Activated CD4-positive, alpha-beta T cell treated with anti-CD3 and anti-CD28 coated beads, Interleukin-2, amount 50 U/mL, for 16 hours (primary cell): ENCODE measurements around the gene PIN4.
"Not testable (repeated sequence)": the region's sequence is repeated elsewhere in the genome, so short reads cannot be mapped to it uniquely, and the experiment has no call there.

ENCODE experiments used
- DNase-seq: peaks from one replicate; pipeline ENCODE4 v3.0.0-alpha.2; 2020

Gene PIN4

DNA sequence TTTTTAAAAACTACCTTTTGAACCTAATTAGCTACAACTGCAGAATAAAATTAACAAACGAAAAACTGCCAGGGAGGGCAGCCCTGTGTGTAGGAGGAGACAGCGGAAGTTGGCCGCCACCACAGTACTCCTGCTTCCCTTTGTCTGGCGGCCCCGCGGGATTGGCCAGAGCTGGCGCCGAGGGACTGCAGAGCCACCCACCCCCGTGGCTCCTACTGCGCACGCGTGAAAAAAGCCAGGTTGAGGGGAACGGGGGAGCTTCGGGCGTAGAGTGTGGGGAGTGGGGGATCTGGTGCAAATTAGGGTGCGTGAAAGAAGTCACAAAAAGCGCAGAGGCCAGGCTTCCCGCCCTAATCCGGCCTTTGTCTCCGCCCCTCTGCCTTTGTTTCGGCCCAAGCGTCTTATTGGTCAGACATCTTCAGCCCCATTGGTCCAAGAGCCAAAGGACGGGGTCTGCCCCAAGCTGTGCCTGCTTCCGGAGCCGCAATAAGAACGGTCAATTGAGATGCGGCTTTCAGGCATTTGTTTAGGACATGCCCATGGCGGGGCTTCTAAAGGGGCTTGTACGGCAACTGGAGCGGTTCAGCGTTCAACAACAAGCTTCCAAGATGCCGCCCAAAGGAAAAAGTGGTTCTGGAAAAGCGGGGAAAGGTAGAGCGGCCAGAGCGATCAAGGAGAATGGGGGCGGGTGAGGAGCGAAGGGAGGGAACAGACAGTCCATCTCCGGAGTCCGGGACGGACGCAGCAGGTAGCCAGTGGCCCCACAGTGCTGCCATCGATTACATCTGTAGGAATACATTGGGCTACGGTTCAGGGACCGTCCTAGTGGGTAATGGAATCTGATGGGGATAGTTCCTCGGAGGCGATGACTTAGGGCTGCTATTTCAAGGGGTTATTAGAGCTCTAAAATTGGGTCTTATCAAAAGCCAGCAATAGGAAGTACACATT, at the start of gene PIN4:
TSS of gene PIN4 (plus strand) at position 580 of the 948 bp plus-strand sequence. CDS start at position 609, 29 bp downstream.
- peak; percentile 95 for DNase-seq

DNA sequence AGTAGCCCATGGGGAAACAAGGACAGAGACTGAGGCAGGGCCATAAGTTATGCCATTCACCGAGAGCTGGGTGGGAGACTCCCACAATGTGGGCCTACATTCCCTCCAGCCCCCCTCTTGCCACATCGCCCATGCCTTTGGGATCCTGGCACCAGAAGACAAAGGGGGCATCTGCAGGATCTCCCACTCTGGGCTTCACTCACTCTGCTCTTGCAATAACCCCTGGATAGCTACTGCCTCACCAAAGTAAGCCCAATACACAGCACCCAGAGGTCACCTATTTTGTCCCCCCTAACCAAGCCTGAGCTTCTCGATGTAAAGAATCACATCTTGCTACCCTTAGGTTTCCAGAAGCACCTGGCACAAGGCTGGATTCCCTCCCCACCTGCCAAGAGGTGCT, 49.1 kb upstream of the PIN4 start:
- no peak for DNase-seq

DNA sequence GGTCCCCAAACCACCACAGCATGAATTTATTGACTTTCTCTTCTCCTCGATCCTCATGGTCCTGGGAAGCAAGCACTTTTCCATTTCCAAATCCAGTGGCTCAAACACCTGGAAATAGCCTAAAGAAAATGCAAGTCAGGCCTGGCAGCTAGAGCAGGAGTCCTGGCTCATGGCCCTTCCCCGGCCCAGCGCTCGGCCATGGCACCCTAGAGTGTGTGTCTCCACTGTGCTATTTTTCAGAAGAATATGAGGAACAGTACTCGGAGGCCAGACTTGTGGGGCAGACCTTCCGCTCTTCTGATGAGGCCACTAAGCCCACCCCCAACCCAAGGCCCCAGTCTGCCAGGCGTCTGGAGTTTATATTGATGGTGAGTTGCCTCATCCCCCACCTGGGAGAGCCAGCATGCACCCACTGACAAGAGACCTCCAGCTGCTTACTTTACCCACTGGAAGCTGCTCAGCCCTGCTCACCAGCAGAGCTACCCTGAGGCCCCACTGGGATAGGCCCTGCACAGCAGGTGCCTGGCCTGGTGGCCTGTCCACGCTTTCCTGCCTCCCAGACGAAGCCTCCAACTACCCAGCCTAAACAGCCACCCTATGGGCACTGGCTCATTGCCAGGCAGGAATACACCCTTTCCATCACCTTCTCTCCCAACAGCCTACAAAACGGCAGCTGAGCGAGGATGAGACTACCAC, 47.6 kb upstream of the PIN4 start:
- no peak for DNase-seq

DNA sequence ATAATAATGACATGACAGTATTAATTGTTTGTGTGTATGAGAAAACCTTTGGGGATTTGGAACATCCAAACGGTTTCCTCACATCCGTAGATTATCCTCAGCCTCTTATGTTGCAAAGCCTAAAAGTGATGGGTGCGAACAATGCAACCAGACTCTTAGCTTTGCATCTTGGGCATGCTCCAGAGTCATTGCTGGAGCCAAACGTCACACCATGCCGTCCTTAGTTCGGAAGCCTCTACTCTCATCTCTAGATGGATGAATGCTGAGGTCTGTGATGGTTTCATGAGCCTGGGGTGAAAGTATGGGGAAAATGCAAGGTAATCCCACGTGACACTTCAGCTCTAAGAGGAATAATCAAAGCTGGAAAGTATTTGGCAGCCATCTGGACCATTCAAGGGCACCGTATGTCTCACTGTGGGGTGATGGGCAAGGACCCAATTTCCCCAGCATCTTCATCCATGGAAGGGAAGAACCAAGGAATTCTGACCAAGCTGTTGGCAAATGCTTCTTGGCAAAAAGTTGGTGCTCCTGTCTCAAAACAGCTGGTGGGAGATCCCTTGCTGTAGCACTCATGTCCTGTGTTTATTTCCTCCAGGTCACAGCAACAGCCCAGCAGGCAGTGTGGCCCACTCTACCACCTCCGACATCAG, 43.6 kb upstream of the PIN4 start:
- DNase-seq, result no peak

DNA sequence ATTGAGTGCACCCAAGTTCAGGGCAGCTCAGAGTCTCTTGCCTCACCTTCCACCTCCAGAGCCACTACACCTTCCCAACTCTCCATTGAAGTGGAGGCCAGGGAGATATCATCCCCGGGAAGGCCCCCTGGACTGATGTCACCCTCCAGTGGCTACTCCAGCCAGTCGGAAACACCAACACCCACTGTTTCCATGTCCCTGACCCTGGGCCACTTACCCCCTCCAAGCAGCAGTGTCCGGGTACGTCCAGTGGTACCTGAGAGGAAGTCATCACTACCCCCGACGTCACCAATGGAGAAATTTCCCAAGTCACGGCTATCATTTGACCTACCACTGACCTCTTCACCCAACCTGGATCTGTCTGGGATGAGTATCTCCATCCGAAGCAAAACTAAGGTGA, 42.0 kb upstream of the PIN4 start:
- DNase-seq, result no peak

DNA sequence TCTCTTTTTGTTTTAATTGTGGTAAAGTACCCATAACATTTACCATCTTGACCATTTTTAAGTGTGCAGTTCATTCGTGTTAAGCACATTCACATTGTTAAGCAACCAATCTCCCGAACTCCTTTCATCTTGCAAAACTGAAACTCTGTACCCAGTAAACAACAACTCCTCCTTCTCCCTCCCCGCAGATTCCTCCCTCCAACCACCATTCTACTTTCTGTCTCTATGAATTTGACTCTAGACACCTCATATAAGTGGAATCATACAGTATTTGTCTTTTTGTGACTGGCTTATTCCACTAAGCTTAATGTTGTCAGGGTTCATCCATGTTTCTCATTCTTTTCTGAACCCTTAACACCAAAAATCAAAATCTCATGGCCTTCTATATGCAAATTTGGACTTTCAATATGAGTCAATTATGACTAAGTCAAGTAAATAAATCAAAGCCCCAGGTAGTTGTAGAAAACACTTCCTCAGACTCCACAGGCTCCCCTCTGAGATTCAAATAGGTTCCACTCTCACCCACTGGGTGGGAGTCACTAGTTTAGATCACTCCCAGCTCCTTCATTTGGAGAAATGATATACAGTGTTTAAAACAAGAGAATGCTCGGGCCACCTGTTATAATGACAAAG, 40.1 kb upstream of the PIN4 start:
- peak; percentile 47 for DNase-seq

DNA sequence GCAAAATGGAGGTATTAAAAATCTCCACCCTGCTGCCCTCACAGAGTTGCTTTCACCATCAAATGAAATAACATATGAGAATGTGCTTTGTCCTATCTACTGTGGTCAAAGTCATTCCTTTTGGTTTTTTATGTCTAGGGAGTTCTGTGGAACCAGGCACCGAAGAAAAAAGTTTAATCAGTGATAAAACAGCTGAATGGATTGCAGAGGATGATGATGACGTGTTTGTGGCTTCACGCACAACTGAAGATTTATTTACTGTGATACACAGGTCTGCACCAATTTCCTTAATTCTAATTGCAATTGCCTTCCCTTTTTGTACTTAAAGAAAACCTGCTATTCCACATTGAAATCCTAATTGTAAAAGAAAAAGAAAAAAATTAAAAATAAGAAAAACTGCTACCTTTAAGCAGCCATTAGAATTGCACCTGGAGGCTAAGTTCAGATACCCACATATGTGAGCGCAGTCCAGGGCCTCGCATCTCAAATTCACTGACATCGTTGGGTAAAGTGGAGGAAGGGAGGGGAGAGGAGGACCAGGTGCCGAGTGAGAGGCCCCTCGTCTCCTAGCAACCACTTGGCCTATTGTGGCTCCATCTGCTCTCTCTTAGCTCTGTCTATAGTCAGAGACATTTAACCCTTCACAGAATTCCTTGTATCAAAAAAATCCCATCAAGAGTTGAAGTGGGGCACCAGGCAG, 39.3 kb upstream of the PIN4 start:
- no peak for DNase-seq

DNA sequence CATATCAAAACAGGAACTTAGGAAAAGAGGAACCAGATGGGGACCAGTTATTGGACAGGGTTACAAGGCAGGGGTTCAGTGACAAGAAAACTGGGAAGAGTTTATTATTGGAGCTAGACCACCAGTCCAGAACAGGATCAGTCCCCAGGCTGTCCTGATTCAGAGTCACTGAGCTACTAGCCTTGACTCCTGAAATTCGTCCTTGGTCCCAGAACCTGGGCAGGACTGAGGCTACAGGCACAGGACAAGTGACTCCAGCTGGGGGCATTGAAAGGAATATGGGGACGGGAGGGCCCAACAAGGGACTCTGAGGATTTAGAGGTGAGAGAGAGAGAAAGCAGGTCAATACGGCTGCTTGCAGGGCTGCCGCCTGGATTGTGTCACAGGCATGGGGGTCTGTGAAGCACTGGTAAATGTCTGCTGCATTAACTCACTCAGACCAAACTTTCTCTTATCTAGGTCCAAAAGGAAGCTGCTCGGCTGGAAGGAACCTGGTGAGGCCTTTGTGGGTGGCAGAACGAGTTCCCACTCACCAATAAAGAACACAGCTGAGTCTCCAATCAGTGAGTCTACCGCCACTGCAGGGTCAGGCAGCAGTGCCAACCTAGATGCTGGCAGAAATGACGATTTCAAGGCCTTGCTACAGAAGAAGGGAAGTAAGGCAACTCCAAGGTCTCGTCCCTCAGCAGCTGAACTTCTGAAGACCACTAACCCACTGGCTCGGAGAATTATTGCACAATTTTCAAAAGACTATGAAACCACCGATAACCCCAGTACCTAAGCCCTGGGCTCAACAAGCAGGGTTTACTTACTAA, 38.6 kb upstream of the PIN4 start:
- no peak for DNase-seq

DNA sequence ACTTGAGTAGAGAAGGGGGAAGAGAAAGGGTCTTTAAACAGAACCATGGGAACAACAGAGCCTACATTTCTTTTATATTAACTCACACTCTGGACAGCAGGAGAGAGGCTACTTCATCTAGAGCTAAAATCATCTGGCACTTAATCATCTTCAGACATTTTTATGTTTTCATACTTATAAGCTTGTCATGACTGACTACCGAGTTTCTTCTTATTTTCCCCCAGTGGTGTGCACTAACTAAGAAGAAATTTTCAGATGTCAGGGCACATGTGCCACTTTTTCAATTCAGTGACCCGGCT, 38.0 kb upstream of the PIN4 start:
- no peak for DNase-seq

DNA sequence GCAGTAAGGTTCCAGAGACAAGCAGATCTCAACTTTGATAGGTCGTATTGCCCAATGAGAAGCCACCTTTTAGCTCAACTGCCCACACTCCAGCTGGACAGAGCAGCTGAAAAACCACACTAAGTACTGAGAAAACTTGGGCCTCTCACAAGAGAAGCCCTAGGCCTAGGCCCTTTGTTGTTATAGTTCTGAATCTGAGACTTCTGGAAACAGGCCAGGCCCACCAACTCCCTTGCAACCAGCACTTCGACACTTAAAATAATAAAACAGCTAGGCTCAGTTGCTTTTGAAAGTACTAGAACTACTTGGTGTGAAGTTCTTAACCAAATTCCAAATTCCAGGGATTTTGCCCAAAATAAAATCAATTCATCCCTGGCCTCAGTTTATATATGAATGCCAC, 36.4 kb upstream of the PIN4 start:
- no peak for DNase-seq

DNA sequence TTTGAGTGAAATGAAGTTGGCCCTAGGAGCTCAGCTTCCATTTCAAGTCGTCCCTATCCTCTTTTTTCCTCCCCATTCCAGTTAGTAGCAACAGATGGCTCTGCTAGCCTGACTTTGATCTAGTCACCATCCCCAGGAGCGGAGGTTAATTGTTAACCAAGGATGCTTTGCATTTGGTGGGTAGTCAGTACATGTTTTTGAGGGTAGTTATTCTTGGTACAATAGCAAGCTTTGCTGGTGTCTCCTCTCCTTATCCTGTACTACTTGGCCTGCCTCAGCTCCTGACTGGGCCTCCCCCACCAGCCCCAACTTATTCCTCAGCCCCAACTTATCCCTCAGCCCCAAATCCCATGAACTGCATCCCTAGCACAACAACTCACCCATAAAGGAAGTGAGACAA, 35.0 kb upstream of the PIN4 start:
- no peak for DNase-seq

DNA sequence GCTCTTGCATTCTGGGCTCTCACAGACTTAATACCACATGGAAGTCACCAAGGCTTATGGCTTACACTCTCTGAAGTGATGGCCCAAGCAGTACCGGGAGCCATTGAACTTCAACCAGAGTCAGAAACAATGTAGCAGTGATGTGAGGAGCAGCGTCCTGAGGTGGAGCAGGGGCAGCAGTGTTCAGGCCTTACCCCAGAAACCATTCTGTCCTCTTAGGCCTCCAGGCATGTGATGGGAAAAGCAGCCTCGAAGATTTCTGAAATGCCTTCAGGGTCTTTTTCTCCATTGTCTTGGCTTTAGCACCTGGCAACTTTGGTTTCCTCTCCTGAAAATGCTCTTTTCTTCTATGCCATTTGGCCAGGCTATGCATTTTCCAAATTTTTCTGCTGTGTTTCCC, 22.8 kb upstream of the PIN4 start:
- DNase-seq, result no peak

DNA sequence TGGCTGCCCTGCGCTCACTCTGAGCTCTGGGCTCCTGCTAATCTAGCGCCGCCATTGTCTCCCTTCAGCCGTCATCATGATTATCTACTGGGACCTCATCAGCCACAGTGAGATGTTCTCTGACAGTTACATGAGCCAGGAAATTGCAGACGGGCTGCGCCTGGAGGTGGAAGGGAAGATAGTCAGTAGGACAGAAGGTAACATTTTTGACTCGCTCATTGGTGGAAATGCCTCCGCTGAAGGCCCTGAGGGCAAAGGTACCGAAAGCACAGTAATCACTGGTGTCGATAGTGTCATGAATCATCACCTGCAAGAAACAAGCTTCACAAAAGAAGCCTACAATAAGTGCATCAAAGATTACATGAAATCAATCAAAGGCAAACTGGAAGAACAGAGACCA, 21.8 kb upstream of the PIN4 start:
- DNase-seq, result no peak

DNA sequence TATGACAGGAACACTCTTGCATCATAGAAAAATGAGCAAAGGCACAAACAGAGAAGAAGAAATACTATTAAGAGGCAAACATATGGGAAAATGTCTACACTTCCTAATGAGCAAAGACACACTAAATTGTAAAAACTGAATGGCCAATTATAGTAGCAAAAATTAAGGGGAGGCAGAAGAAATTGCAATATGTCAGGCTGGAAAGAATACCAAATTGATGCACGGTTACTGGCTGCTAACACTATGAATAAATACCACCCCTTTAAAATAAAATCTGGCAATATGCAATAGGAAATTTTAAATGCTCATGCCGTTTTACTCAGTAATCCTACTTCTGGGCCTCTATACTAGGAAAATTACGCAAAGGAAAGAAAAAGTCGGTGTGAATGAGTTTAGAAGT, 16.0 kb upstream of the PIN4 start:
- no peak for DNase-seq

DNA sequence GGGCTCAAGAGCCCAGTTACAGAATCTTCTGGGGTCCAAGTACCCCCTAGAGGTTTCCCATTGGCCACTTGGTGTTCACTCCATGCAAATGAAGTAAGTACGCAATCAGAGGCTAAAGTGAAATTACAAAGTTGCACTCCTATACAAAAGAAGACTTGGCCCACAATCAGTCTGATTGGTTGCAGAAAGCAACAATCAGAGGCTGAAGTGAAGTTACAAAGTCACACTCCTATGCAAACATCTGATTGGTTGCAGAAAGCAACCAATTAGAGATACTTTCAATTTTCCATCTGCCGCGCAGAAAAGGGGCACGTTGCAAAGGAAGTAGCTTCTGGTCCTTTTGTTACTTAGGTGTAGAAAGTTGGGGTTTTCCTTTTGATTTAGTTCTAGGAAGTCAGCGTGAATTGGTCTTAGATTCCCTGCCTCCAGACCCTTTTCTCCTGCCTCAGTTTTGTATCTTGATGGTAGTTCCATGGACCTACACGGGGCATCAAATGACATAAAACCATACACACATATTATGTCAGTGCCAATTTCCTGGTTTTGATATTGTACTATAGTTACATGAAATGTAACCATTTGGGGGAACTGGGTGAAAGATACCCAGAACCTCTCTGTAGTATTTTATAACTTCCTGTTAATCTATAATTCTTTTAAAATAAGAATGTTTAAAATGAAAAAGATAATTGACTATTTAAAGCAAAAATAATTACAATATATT, 12.4 kb upstream of the PIN4 start:
- DNase-seq, result peak; percentile 60

DNA sequence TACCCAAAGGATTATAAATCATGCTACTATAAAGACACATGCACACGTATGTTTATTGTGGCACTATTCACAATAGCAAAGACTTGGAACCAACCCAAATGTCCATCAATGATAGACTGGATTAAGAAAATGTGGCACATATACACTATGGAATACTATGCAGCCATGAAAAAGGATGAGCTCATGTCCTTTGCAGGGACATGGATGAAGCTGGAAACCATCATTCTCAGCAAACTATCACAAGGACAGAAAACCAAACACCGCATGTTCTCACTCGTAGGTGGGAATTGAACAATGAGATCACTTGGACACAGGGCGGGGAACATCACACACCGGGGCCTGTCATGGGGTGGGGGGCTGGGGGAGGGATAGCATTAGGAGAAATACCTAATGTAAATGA, 5.3 kb upstream of the PIN4 start:
- DNase-seq, result not testable (repeated sequence)

DNA sequence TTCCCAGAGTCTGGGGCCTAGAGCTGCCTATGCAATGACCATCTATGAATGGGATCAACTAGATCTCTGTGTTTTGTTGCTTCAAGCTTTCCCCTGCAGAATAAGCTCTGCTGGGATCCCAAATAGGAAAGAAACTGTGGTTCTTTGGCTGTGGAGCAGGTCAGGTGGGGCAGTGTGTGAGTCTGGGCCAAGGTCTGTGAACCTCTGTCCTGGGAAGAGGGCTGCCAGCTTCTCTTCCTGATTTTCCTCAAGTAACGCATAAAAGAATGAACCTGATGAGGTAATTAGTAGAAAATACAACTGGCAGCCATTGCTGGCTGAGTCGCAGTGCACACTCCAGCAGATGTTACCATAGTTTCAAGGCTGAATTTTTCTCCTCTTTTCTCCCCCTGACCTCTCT, 4.6 kb upstream of the PIN4 start:
- no peak for DNase-seq

DNA sequence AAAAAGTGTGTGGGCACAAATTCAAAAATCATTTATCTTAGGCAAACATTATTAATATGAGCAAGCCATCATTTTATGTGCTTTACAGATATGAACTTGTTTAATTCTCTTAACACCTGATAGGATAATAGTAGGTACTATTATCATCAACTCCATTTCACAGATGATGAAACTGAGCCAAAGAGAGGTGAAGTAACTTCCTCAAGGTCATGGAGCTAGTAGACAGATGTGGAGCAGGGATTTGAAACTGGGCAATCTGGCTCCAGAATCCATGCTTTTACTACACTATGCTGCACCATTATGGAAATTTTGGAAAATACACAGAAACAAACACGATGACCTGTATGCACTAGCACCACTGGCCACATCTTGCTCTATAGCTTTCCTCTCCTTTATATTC, 1.0 kb upstream of the PIN4 start:
- DNase-seq, result no peak

DNA sequence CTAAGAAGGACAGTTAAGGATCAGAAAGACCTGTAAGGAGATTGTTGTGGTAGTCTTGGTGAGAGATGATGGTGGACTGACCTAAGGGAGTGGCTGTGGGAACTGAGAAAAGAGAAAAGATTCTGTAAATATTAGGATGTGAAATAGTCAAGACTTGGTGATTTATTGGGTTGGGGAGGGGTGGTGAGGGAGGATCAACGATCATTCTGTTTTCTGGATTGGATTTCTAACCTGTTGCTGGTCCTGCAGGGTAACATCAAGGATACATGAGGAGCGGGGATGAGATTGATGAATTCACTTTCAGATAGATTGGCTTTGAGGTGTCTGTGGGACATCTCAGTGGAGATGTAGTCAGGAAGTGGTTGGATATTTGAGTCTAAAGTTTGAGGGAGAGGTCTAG, 1.4 kb downstream of the PIN4 start:
- DNase-seq, result no peak

DNA sequence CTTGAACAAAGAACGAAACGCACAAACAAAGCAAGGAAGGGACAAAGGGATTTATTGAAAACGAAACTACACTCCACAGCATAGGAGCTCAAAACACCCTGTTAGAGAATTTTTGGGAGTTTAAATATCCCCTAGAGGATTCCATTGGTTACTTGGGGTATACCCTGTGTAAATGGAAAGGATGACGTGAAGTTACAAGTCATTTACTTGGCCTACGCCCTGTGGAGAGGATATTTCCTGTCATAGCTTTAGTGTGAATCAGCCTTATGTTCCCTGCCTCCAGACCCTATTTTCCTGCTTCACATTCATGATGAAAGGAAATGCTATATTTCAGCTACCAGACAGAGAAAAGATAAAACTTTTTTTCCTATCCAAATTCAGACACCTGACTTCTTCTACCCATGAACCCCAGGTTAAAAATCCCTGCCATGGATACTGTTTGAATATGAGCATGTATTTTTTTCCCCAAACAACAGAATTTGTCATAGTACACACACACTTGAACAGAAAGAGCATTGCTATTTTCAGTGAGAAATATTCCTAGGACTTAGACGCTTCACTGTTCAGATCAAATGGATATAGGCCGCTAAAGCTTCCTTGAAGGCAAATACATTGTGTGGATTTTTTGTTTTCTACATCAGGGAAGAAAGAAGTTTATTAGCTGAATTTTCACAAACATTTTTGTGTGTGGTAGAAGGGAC, 20.4 kb downstream of the PIN4 start:
- no peak for DNase-seq
